Peyer's patch (tissue), 4 donors: ENCODE data around the gene RAX2. TPM values are rescaled to one million over a fixed set of nuclear protein-coding genes. Genes with fewer than 3 reads are reported as not detected.
A peak's percentile ranks its signal among the peaks of the same experiment; 100 is the strongest.

Source experiments
- DNase-seq, 3 donors: peaks; one replicate each; pipeline ENCODE4 v3.0.0-alpha.2; 2017 to 2019
- H3K27ac ChIP-seq, 4 donors: fragments of 200-600 bp; sonication (generic); one replicate each; pipeline ENCODE4 v1.5.1; 2016 to 2019
- H3K27me3 ChIP-seq, 2 donors: fragments of 200-600 bp; sonication (generic); one replicate each; pipeline ENCODE4 v1.5.1; 2019
- H3K36me3 ChIP-seq, 3 donors: fragments of 200-600 bp; sonication (generic); one replicate each; pipeline ENCODE4 v1.5.1; 2016 to 2019
- H3K4me1 ChIP-seq, 4 donors: fragments of 200-600 bp; sonication (generic); one replicate each; pipeline ENCODE4 v1.5.1; 2016 to 2019
- H3K4me3 ChIP-seq, 4 donors: fragments of 200-600 bp; sonication (generic); 1 replicate in 3 of 4; 2 replicates in 1 of 4; pipeline ENCODE4 v1.5.1; 2016 to 2019; ENCODE audit warnings: mild to moderate bottlenecking in 1 of 4
- H3K9me3 ChIP-seq, 4 donors: fragments of 200-600 bp; sonication (generic); one replicate each; pipeline ENCODE4 v1.5.1; 2016 to 2019; ENCODE audit warnings: mild to moderate bottlenecking in 1 of 4
- CTCF ChIP-seq, 6 experiments: fragments of 450-650 bp in 4 of 6; fragments of 200-600 bp in 2 of 6; sonication (generic) in 1 of 6; IDR thresholded peaks; one replicate each; pipeline ENCODE4 v1.5.1; 2017 to 2019; ENCODE audit warnings: antibody characterized with exemption in 6 of 6, mild to moderate bottlenecking in 3 of 6, moderate library complexity in 1 of 6
- POLR2A ChIP-seq, 2 donors: fragments of 450-650 bp; IDR thresholded peaks; one replicate each; pipeline ENCODE4 v1.5.1; 2017; ENCODE audit warnings: antibody characterized with exemption in 2 of 2, mild to moderate bottlenecking in 2 of 2, moderate library complexity in 2 of 2
- total RNA-seq, 4 donors: library from RNA; depleted of rRNA; stranded (reverse); fragments of >200 nt; gene quantifications; one replicate each; pipeline ENCODE4 v1.1.0, GENCODE V29; 2016

The RAX2 gene
- total RNA-seq, 4 donors from 2014 or later = not detected

GRCh38 chr19:3733549-3734309, 38.3 kb downstream of the RAX2 start:
- Histone ChIP-seq H3K27me3 (no peaks in the 10 kb centered on the region), H3K9me3 (no peaks in the 10 kb centered on the region), H3K4me1 (no peaks in the 10 kb centered on the region), H3K27ac (no peak overlapping the region), H3K4me3 (no peak overlapping the region), H3K36me3 (peaks cover 0 to 71% (median 0%) of the 10 kb centered on the region in 3 donors)
- DNase-seq = no peak
- TF ChIP-seq POLR2A (IDR thresholded peaks at IDR 0.05) = no peak

- H3K4me1 ChIP-seq = no peaks in the 10 kb centered on the region
- no peak for DNase-seq
- TF ChIP-seq CTCF (IDR thresholded peaks at IDR 0.05) (no peak), POLR2A (IDR thresholded peaks at IDR 0.05) (no peak)
- no peaks in the 10 kb centered on the region for H3K9me3 ChIP-seq
- H3K4me3 ChIP-seq = no peak overlapping the region
- H3K27ac ChIP-seq = no peak overlapping the region
- peaks cover 0 to 62% (median 0%) of the 10 kb centered on the region in 3 donors for H3K36me3 ChIP-seq
- H3K27me3 ChIP-seq = no peaks in the 10 kb centered on the region
Measured at GRCh38 chr19:3732108-3732507, 39.9 kb downstream of the RAX2 start.

GRCh38 chr19:3730457-3730958, 41.5 kb downstream of the RAX2 start:
- Histone ChIP-seq H3K4me3 (no peak overlapping the region), H3K9me3 (no peaks in the 10 kb centered on the region), H3K27ac (no peak overlapping the region), H3K36me3 (peaks cover 0 to 52% (median 0%) of the 10 kb centered on the region in 3 donors), H3K27me3 (no peaks in the 10 kb centered on the region), H3K4me1 (peaks cover 0 to 5% (median 0%) of the 10 kb centered on the region in 4 donors)
- DNase-seq = no peak
- no peak for TF ChIP-seq POLR2A (IDR thresholded peaks at IDR 0.05)
- no peak for TF ChIP-seq CTCF (IDR thresholded peaks at IDR 0.05)

- peaks cover 0 to 17% (median 0%) of the 10 kb centered on the region in 3 donors for H3K36me3 ChIP-seq
- peaks cover 0 to 23% (median 9%) of the 10 kb centered on the region in 4 donors for H3K4me1 ChIP-seq
- peaks cover 0 to 8% of the 10 kb centered on the region in 2 donors for H3K27me3 ChIP-seq
- H3K4me3 ChIP-seq = no peak overlapping the region
- no peak for TF ChIP-seq CTCF (IDR thresholded peaks at IDR 0.05)
- TF ChIP-seq POLR2A (IDR thresholded peaks at IDR 0.05) = peak; percentile 41 to 58
- H3K27ac ChIP-seq = peak overlapping the region in 2 of 4 donors; percentile 65 to 74
- DNase-seq = peak in 2 of 3 donors; percentile 89 to 92
- H3K9me3 ChIP-seq = no peaks in the 10 kb centered on the region
Measured at GRCh38 chr19:3725640-3726310, 46.3 kb downstream of the RAX2 start.

GRCh38 chr19:3725121-3725520, 46.9 kb downstream of the RAX2 start:
- Histone ChIP-seq H3K4me3 (no peak overlapping the region), H3K9me3 (no peaks in the 10 kb centered on the region), H3K4me1 (peaks cover 0 to 24% (median 9%) of the 10 kb centered on the region in 4 donors), H3K36me3 (peaks cover 0 to 10% (median 0%) of the 10 kb centered on the region in 3 donors), H3K27ac (no peak overlapping the region), H3K27me3 (peaks cover 0 to 8% of the 10 kb centered on the region in 2 donors)
- no peak for DNase-seq
- TF ChIP-seq POLR2A (IDR thresholded peaks at IDR 0.05) (no peak), CTCF (IDR thresholded peaks at IDR 0.05) (no peak)

GRCh38 chr19:3723883-3724282, 48.1 kb downstream of the RAX2 start:
- H3K4me1 ChIP-seq = peaks cover 0 to 34% (median 9%) of the 10 kb centered on the region in 4 donors
- peaks cover 0 to 8% of the 10 kb centered on the region in 2 donors for H3K27me3 ChIP-seq
- H3K9me3 ChIP-seq = no peaks in the 10 kb centered on the region

More at GRCh38 chr19:3723883-3724282, 48.1 kb downstream of the RAX2 start:
- no peak for DNase-seq
- TF ChIP-seq POLR2A (IDR thresholded peaks at IDR 0.05) (no peak), CTCF (IDR thresholded peaks at IDR 0.05) (no peak)
- Histone ChIP-seq H3K4me3 (no peak overlapping the region), H3K27ac (peak overlapping the region in 1 of 4 donors; percentile 21), H3K36me3 (peaks cover 0 to 5% (median 0%) of the 10 kb centered on the region in 3 donors)
